HL-60 (cell line): ENCODE measurements around the gene TMED4.

Experiments used
- DNase-seq, 2 experiments: peaks; one replicate each; pipeline ENCODE4 v3.0.0-alpha.2; 2010 to 2020; ENCODE audit warnings: low read depth in 1 of 2, low spot score in 1 of 2
- H3K27ac ChIP-seq: fragments of 250-450 bp; sonication (Bioruptor Pico); replicated peaks from 2 replicates; pipeline ENCODE4 v1.5.1; 2020; ENCODE audit warnings: mild to moderate bottlenecking, moderate library complexity
- H3K27me3 ChIP-seq: fragments of 250-450 bp; sonication (Bioruptor Pico); 2 replicates; pipeline ENCODE4 v1.5.1; 2021; ENCODE audit warnings: mild to moderate bottlenecking, moderate library complexity; ENCODE audit not compliant: insufficient read depth, poor library complexity, severe bottlenecking
- H3K4me3 ChIP-seq: replicated peaks from 2 replicates; pipeline ENCODE4 v1.5.1; 2011; ENCODE audit warnings: mild to moderate bottlenecking, control low read depth, low read length; ENCODE audit not compliant: insufficient read depth
- CTCF ChIP-seq: IDR thresholded peaks from one replicate; pipeline ENCODE4 v1.5.1; 2011; ENCODE audit warnings: low read length, control low read depth, inconsistent platforms; ENCODE audit not compliant: insufficient read depth
- GABPA ChIP-seq: IDR thresholded peaks from 2 replicates; pipeline ENCODE4 v1.6.1; 2012; ENCODE audit warnings: low read depth
- POLR2AphosphoS5 ChIP-seq: IDR thresholded peaks from 2 replicates; pipeline ENCODE4 v1.6.1; 2012; ENCODE audit warnings: low read depth
- REST ChIP-seq: IDR thresholded peaks from 2 replicates; pipeline ENCODE4 v1.6.1; 2012; ENCODE audit warnings: low read depth; ENCODE audit not compliant: insufficient replicate concordance
- SPI1 ChIP-seq: IDR thresholded peaks from 2 replicates; pipeline ENCODE4 v1.6.1; 2012; ENCODE audit warnings: low read depth, mild to moderate bottlenecking, borderline replicate concordance

Gene TMED4

GRCh38 chr7:44626620-44627019 is 44.6 kb upstream of the TMED4 start:
- no peak for DNase-seq
- Histone ChIP-seq H3K27ac (no peak overlapping the region), H3K27me3 (no peaks in the 10 kb centered on the region), H3K4me3 (no peak overlapping the region)
- TF ChIP-seq REST (no peak), SPI1 (no peak), CTCF (no peak)

- TF ChIP-seq CTCF (no peak), POLR2AphosphoS5 (no peak), REST (no peak), SPI1 (no peak), GABPA (no peak)
- Histone ChIP-seq H3K27ac (no peak overlapping the region), H3K4me3 (no peak overlapping the region), H3K27me3 (no peaks in the 10 kb centered on the region)
- DNase-seq, result no peak
Measured at GRCh38 chr7:44625526-44626471, 43.8 kb upstream of the TMED4 start.

- TF ChIP-seq REST, result no peak
- no peak for TF ChIP-seq GABPA
- no peak for TF ChIP-seq SPI1
- no peak for TF ChIP-seq POLR2AphosphoS5
- TF ChIP-seq CTCF, result no peak
- no peak overlapping the region for H3K4me3 ChIP-seq
- DNase-seq, result no peak
- no peaks in the 10 kb centered on the region for H3K27me3 ChIP-seq
- H3K27ac ChIP-seq, result no peak overlapping the region
Measured at GRCh38 chr7:44624318-44624717, 42.3 kb upstream of the TMED4 start.
